Stimulated activated CD8-positive, alpha-beta memory T cell treated with anti-CD3 and anti-CD28 coated beads, Interleukin-12 subunit alpha, Interleukin-12 subunit beta, amount 100 ng/mL, for 1 hour (primary cell): Measurements from ENCODE around the gene TBC1D26.
"Not testable (repeated sequence)": the region's sequence is repeated elsewhere in the genome, so short reads cannot be mapped to it uniquely, and the experiment has no call there.

ENCODE experiments used
- DNase-seq: peaks from one replicate; pipeline ENCODE4 v3.0.0-alpha.2; 2020; ENCODE audit warnings: low read depth

The TBC1D26 gene

DNA sequence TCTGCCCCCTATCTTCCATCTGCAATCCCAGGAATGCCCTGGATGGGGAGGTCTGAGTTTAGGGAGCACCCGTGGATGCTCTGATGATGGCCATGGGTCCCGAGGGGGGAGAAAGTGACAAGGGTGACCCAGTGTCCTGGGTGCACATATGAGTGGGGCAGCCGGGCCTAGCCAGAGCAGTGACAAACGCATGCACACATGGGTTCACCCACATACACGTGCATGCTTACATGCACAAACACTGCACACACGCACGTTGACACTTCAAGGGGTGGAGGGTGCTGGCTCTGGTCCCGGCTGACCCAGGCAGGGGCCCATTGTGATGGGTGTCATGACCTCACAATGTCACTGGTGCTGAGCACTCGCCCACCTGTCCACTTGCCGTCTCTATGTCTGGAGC is at the start of gene TBC1D26:
Gene TBC1D26 (plus strand): TSS at position 384 of the 400 bp plus-strand sequence. CDS start 3,066 bp downstream, outside the sequence.
- not testable (repeated sequence) for DNase-seq

- DNase-seq = not testable (repeated sequence)
Observed at GRCh38 chr17:15683135-15683534, 48.9 kb upstream of the TBC1D26 start.

DNA sequence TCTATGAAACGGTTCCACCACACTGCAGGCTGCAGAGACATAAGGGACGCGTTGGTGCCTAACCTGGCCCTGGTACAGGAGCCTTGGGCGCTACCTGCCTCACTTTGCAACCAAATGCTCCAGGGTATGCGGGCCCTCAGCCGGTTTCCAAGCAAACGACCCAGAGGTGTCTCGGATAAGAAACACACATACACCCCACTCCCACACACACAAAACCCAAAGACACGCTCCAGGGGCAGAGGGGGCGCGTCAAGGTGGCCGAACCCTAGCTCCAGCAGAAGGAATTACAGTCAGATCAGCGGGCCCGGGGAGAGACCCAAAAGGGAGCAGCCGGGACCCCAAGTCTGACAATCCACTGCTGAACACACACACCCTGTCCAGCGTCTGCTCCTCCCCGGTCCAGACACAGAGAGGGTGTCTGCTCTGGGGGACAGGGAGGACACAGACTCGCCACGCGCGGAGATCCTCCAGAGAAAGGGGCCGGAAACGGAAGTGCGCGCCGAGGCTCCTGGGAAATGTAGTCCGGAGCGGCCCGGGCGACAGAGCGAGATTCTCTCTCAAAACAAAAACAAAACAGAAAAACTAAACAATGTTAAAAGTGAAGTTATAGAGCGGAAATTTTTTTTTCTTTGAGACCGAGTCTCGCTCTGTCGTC is 48.1 kb upstream of the TBC1D26 start, which contains the start of gene TRIM16:
Gene TRIM16 (minus strand): TSS at position 488 of the 655 bp plus-strand sequence. CDS start 32,702 bp downstream, outside the sequence.
- peak; percentile 67 for DNase-seq

GRCh38 chr17:15687494-15687893 is 44.6 kb upstream of the TBC1D26 start:
- DNase-seq = not testable (repeated sequence)

GRCh38 chr17:15698967-15699366 is 33.1 kb upstream of the TBC1D26 start:
- DNase-seq = not testable (repeated sequence)

GRCh38 chr17:15699413-15699924 is 32.6 kb upstream of the TBC1D26 start, which contains the start of gene ZNF286A:
Gene ZNF286A (plus strand): TSS chr17:15699752. CDS start chr17:15700330, 578 bp downstream.
- DNase-seq = peak; percentile 92

- not testable (repeated sequence) for DNase-seq
Observed at GRCh38 chr17:15699937-15700336, 32.1 kb upstream of the TBC1D26 start.

DNA sequence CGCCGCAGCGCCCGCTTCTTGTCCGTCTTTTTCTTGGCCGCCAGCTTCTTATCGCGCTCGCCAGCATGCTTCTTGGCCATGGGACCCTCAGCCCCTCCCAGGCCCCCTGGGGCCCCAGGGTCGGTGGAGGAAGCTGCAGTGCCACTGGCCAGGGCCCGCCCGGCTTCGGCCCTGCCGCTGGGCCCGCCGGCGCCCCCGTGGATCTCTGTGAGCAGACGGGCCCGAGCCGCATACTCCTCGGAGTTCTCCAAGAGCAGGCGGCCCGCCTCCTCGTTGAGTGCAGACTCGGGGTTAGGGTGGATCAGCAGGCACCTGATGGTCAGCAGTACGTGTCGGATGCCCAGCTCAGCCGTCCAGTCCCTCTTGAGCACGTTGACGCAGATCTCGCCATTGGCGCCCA is 27.8 kb upstream of the TBC1D26 start:
- not testable (repeated sequence) for DNase-seq

DNA sequence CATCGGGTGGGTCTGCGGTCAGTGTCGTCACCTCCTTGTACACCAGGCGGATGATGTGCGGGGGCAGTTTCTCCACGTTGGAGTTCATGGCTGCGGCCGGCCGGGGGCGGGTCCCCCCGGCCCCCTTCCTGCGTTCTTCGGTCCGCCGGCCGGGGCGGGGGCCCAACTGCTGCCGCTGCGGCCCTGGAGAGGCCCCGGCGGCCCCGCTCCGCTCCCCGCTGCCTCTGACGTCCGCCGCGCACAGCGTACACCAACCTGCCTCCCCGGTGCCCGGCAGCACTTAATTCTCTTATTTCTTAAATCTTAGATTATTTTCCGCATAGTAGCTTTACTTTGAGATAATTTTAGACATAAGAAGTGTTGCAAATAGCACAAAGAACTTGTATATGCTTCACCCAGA is 27.3 kb upstream of the TBC1D26 start:
- DNase-seq = not testable (repeated sequence)

DNA sequence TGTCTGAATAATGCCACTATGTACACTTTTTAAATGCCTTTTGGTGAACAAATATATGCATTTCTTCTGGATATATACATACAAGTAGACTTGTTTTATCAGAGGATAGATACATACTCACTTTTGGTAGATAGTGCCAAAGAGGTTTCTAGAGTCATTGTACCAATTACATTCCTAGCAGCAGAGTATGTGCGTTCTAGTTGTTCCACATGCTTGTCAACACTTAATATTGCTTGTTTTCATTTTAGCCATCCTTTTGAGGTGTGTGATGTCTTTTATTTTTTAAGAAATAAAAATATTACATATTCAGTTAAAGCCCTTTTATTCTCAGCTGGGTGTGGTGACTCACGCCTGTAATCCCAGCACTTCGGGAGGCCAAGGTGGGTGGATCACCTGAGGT is 23.2 kb upstream of the TBC1D26 start:
- DNase-seq = not testable (repeated sequence)

DNA sequence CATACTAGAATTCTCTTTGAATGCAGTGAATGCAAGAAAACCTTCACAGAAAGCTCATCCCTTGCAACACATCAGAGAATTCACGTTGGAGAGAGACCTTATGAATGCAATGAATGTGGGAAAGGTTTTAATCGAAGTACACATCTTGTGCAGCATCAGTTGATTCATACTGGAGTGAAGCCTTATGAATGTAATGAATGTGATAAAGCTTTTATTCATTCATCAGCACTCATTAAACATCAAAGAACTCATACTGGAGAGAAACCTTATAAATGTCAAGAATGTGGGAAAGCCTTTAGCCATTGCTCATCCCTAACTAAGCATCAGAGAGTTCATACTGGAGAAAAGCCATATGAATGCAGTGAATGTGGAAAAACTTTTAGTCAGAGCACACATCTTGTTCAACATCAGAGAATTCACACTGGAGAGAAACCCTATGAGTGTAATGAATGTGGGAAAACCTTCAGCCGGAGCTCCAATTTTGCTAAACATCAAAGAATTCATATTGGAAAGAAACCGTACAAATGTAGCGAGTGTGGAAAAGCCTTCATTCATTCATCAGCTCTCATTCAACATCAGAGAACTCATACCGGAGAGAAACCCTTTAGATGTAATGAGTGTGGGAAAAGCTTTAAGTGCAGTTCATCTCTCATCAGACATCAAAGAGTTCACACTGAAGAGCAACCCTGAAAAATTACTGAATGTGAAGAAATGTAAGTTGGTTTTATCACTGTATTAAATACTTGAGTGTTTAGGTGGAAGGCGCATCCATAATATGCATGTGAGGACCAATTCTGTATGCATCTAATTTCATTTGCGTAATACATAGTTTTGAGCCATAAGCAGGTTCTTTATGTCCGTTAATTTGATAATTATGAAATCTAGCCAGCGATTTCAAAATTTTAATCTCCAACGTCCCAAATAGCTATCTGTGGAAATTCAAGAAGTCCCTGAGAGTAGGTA is 15.2 kb upstream of the TBC1D26 start:
- DNase-seq = not testable (repeated sequence)

DNA sequence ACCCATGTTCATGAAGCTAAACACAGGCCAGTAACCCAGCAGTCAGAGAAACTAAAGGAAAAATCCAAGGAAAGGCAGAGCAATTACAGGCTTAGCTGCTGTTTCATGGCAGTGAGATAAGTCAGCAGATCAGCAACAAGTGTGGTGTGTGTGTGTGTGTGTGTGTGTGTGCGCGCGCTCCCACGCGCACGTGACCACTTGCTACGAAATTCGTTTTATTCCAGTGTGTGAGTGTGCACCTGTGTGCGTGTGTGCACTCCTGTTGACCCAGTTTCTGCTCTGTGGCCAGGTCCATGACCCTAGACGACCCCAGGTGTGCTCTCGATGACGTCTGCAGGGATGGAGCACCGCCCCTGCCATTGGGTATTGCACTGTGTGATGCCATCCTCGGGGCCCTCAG is 1.5 kb upstream of the TBC1D26 start:
- DNase-seq = not testable (repeated sequence)

- DNase-seq = not testable (repeated sequence)
Observed at GRCh38 chr17:15733174-15733789, 1.2 kb downstream of the TBC1D26 start.

DNA sequence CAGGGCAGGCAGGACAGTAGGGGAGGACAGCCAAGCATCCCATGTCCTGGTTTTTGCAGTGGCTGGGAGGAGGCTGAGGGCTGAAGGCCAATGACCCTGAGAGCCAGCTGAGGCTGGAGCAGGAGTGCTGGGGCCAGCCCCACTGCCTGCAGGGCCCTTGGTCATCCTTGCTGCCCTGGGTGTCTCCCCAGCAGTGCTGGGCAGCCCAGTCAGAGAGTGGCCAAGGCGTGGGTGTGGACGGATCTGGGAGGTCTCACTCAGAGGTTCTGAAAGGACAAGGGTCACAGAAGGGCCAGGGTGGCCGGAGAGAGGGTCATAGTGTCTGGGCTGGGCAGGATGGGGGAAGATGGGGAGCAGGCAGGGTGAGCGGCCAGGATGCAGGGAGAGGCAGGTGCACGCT is 4.5 kb downstream of the TBC1D26 start:
- DNase-seq = not testable (repeated sequence)

DNA sequence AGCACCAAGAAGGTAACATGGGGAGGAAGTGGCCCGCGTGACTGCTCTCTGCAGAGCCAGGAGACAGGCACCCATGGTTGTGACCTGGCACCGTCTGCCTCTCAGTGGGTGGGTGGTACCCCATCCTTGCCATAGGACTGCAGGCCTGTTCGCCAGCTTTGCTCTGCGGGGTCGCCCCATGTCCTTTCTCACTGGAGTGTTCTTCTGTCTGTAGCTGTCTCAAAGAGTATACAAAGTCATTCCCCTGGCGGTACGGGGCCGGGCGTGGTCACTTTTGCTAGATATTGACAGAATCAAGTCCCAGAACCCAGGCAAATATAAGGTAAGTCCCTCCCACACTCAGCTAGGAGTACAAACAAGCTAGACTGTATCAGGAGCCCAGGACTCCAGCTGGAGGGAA is 6.0 kb downstream of the TBC1D26 start:
- DNase-seq = no peak

- DNase-seq = not testable (repeated sequence)
Observed at GRCh38 chr17:15739259-15739658, 7.2 kb downstream of the TBC1D26 start.

DNA sequence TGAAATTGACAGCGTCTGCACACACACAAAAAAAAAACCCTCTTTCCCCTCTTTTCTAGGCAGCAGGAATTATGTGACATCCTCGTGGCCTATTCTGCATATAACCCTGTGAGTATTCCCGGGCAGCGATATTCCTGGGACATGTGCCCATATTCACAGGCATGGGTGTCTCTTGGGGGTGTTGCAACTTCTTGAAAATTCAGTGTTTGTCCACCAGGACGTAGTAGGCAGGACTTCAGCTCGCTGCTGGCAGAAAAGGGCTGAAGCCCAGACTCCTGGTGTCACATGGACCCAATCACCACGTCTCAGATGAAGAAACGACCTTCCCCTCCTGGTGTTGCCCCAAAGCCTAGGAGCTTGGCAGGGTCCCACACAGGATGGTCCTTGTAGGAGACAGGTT is 8.0 kb downstream of the TBC1D26 start:
- DNase-seq = not testable (repeated sequence)

- DNase-seq = no peak
Observed at GRCh38 chr17:15740570-15741120, 8.6 kb downstream of the TBC1D26 start.

GRCh38 chr17:15741624-15742023 is 9.5 kb downstream of the TBC1D26 start:
- no peak for DNase-seq

DNA sequence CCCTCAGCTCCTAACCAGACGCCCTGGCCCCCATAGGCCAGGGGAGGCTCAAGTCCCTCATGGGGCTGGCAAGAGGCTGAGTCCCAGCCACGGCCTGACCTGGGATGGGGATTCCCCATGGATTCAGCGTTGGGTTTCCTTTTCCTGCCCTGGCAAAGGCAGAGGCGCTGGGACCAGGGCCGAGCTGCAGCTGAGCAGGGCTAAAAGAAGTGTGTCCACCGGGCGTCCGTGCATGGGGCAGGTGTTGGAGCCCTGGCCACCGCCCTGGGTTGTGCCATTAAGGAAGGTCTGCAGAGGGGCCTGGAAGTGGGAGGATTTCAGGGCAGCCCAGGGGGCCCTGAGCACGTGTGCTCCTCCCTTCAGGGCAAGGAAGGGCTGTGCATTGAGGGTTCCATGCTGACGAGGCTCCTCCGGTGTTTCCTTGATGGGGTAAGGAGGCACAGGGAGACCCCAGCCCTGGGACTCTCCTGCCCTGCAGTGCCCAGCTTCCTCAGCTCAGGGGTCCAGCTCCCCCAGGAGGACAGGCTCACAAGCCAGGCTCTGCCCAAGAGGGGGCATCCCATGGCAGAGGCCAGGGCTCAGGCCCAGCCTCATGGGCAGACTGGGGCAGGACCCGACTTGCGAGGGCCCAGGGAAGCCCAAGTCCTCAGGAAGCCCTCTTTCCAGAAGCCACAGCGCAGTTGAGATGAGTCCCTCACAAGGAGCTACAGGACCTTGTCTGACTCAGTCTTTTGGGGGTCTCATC is 10.1 kb downstream of the TBC1D26 start:
- no peak for DNase-seq

DNA sequence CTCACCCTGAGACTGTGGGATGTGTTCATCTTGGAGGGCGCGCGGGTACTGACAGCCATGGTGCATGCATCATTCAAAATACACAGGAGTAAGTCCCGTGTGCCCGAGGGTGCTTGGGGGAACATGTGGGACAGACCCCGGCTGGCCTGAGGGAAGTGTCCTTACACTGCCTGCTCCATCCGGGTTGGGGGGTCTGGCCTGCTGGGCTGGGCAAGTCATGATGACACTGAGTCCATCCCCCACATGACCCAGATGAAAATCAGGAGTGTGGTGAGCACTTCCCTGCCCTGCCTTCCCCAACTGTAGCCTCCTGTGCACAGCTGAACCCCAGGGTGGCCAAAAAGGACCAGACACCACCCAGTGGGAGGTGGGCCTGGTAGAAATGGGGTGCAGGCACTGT is 10.8 kb downstream of the TBC1D26 start:
- no peak for DNase-seq
